ENCODE data around the gene HBP1.

HBP1 gene, protein sequence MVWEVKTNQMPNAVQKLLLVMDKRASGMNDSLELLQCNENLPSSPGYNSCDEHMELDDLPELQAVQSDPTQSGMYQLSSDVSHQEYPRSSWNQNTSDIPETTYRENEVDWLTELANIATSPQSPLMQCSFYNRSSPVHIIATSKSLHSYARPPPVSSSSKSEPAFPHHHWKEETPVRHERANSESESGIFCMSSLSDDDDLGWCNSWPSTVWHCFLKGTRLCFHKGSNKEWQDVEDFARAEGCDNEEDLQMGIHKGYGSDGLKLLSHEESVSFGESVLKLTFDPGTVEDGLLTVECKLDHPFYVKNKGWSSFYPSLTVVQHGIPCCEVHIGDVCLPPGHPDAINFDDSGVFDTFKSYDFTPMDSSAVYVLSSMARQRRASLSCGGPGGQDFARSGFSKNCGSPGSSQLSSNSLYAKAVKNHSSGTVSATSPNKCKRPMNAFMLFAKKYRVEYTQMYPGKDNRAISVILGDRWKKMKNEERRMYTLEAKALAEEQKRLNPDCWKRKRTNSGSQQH

DNA sequence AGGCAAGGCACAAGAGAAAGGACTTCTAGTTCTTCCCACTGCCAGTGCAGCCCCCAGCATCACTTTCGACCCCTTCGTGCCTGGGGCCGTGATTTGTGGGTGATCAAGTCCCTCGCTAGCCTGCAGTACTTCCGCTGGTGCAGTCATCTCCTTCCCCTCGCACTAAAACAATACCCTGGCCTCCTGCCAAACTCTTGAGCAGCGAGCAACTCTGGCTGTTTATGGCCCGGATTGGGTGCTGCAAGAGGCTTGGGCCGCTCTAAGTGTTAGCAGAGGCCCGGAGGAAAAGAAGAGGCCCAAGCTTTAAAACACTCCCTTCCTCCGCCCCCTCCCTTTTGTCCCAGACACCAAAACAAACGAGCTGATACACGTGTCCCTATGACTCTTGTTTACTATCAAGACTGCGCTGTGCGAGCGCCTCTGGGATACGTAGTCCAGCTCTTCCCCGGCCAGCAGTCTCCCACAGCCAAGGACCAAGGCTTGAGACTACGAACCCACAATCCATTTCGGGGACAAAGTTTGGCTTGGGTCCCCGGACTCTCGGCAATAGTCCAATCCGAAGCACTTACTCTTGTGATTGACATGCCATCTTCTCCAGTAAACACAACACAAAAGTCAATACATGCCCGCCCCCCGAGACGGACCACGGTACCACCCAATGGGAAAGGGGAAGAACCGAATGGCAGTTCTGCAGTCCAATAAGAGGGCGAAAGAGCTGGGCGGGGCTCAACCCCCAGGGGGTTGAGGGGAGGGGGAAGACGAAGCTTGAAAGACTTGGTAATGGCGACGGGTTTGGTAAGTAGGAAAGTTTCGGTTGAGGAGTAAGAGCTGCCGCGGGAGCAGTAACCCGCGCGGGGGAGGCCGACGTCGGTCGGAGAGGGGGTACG, at the start of gene HBP1:
TSS of gene HBP1 (plus strand) at position 771 of the 887 bp plus-strand sequence. CDS start 10,891 bp downstream, outside the sequence.
- TF ChIP-seq, protein P1, sequence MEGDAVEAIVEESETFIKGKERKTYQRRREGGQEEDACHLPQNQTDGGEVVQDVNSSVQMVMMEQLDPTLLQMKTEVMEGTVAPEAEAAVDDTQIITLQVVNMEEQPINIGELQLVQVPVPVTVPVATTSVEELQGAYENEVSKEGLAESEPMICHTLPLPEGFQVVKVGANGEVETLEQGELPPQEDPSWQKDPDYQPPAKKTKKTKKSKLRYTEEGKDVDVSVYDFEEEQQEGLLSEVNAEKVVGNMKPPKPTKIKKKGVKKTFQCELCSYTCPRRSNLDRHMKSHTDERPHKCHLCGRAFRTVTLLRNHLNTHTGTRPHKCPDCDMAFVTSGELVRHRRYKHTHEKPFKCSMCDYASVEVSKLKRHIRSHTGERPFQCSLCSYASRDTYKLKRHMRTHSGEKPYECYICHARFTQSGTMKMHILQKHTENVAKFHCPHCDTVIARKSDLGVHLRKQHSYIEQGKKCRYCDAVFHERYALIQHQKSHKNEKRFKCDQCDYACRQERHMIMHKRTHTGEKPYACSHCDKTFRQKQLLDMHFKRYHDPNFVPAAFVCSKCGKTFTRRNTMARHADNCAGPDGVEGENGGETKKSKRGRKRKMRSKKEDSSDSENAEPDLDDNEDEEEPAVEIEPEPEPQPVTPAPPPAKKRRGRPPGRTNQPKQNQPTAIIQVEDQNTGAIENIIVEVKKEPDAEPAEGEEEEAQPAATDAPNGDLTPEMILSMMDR (IDR thresholded peaks at IDR 0.05; ENCODE audit: low read length, missing control alignments): no peak
- DNase-seq (ENCODE audit: low read depth): peak; percentile 100
- H3K4me3 ChIP-seq (replicated peaks; ENCODE audit: low read depth, low read length): peak within 1 kb of the TSS; percentile 65

DNA sequence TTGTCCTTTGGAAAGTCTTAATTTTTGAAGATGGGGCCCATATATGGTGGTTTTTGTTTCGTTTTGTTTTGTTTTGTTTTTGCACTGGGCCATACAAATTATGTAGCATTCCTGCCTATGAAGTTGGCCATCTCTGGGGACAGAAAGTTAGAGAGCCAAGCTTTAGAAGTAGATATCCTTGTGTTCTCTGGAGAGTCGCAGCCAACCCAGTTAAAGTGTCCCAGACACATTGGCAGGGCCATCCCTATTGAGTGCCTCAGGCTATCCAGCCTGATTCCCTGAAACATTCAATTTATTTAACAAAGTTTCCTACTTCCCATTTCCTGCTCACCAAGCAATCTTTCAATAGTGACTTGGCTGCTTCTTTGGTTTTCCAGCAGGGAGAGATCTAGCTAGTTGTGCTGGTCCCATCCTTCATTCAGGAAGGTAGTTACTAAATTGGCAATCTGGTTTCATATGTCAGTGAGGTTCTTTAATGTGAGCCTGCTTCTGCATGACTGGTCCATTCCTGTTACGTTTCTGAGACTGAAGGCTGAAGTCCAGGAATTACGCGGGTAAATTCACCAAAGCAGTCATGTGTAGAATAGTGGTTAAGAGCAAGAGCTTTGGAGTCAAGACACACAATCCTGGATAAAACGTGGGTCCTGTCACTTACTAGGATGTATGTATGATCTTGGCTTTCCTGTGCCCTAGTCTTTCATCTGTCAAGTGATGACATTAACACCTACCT, 49.3 kb upstream of the HBP1 start:
- no peak overlapping the region for H3K4me3 ChIP-seq (replicated peaks; ENCODE audit: low read depth, low read length)
- no peak for DNase-seq (ENCODE audit: low read depth)
- TF ChIP-seq, protein P1 (IDR thresholded peaks at IDR 0.05; ENCODE audit: low read length, missing control alignments): no peak

DNA sequence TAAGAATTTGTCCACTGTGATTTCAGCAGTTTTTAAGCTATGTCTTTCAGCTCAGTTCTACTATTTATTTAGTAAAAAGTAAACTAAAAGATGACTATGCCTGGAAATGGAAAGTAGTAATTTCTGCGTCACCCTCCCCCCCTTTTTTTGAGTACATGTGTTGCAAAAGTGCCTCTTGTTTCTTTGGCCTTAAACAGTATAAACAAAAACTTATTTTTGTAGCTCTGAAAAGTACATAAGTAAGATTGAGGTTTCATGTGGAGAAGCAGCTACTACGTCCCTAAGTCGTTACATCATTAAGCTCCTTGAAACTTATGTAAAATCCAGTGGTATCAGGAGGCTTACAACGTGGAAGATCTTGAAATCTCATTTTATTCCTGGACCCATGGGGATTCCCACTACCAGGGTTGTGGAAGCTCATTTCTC, 46.3 kb upstream of the HBP1 start:
- TF ChIP-seq, protein P1 (IDR thresholded peaks at IDR 0.05; ENCODE audit: low read length, missing control alignments): no peak
- no peak for DNase-seq (ENCODE audit: low read depth)

DNA sequence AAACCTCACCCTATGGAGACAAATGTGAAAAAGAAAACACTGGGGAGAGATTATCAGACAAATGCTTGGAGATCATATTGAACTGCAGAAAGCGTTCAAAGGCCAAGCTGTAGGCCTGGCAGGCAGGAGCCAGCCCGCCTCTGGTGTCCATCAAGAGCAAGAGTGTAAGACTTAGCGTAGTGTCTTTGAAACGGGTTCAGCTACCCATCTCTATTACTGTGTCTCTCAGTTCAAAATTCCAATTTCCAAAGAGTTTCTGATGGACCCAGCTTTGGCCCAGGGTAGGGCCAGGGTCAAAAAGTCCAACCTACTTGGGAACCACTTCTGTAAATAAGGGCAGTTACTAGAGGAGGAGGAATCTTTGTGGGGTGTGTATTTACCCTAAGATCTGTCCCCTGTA, 45.4 kb upstream of the HBP1 start:
- DNase-seq (ENCODE audit: low read depth): no peak
- no peak overlapping the region for H3K4me3 ChIP-seq (replicated peaks; ENCODE audit: low read depth, low read length)
- TF ChIP-seq, protein P1 (IDR thresholded peaks at IDR 0.05; ENCODE audit: low read length, missing control alignments): no peak

More for the DNA sequence above, 46.3 kb upstream of the HBP1 start:
- H3K4me3 ChIP-seq (replicated peaks; ENCODE audit: low read depth, low read length): no peak overlapping the region

DNA sequence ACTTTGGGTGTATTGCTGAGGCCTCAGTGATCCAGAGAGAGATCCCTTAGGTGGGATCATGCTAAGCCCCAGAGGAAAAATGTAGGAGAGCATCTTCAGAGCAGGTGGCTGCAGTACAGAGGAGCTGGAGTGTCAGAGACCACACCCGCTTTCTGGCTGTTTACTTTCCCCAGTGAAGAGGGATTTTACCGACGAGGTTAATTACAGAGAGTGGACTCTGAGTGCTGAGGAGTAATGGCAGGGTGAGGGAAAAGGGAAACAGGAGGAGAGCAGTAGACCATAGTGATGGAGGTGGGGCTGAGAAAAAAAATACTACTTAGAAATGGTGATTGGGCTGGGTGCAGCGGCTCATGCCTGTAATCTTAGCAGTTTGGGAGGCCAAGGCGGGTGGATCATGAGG, 43.3 kb upstream of the HBP1 start:
- DNase-seq (ENCODE audit: low read depth): no peak
- TF ChIP-seq, protein P1 (IDR thresholded peaks at IDR 0.05; ENCODE audit: low read length, missing control alignments): no peak
- no peak overlapping the region for H3K4me3 ChIP-seq (replicated peaks; ENCODE audit: low read depth, low read length)

DNA sequence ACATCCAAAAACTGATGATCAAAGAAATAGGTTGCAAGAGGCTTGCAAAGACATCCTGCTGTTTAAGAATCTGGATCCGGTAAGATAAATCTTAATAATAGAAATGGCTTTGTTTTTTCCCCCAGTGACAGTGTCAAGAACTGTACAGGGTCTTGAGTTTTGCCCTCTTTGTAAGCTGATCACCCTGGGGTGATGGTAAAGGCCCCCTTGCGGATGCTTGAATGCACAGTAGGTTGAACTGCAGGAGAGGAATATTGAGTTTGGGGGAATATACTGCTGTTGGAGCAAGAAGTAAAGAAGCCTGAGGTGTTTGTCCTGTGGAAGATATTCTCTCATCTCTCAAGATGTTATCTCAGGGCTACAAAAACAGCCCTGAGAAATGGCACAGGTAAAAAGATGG, 40.6 kb upstream of the HBP1 start:
- TF ChIP-seq, protein P1 (IDR thresholded peaks at IDR 0.05; ENCODE audit: low read length, missing control alignments): no peak
- no peak overlapping the region for H3K4me3 ChIP-seq (replicated peaks; ENCODE audit: low read depth, low read length)
- DNase-seq (ENCODE audit: low read depth): no peak
